H9 (cell line): ENCODE results near the gene C2CD2. TPM values are rescaled to one million over a fixed set of nuclear protein-coding genes. Genes with fewer than 3 reads are reported as not detected.

Source experiments
- DNase-seq: peaks from one replicate; pipeline ENCODE4 v3.0.0-alpha.2; 2017
- H2AFZ ChIP-seq: one replicate; pipeline ENCODE4 v1.6.1; 2013; ENCODE audit warnings: mild to moderate bottlenecking, low read length, control low read depth, moderate library complexity
- H2AK5ac ChIP-seq: 2 replicates; pipeline ENCODE4 v1.6.1; 2013; ENCODE audit warnings: low read length, control low read depth, mixed read lengths; ENCODE audit not compliant: insufficient read length
- H2BK120ac ChIP-seq: one replicate; pipeline ENCODE4 v1.6.1; 2013; ENCODE audit warnings: low read depth, mild to moderate bottlenecking, low read length, control low read depth, inconsistent platforms; ENCODE audit not compliant: poor library complexity, severe bottlenecking
- H2BK12ac ChIP-seq: 2 replicates; pipeline ENCODE4 v1.6.1; 2013; ENCODE audit warnings: low read length, control low read depth, mixed read lengths, low read depth; ENCODE audit not compliant: insufficient read length
- H2BK15ac ChIP-seq: 2 replicates; pipeline ENCODE4 v1.6.1; 2013; ENCODE audit warnings: low read depth, low read length, control low read depth
- H2BK20ac ChIP-seq: one replicate; pipeline ENCODE4 v1.6.1; 2013; ENCODE audit warnings: low read depth, mild to moderate bottlenecking, low read length, control low read depth, inconsistent platforms; ENCODE audit not compliant: poor library complexity, severe bottlenecking
- H2BK5ac ChIP-seq: 2 replicates; pipeline ENCODE4 v1.6.1; 2013; ENCODE audit warnings: low read length, control low read depth, mixed read lengths; ENCODE audit not compliant: insufficient read length
- H3K14ac ChIP-seq: 2 replicates; pipeline ENCODE4 v1.6.1; 2013; ENCODE audit warnings: low read length, control low read depth; ENCODE audit not compliant: insufficient read depth
- H3K18ac ChIP-seq: 2 replicates; pipeline ENCODE4 v1.6.1; 2013; ENCODE audit warnings: low read depth, mild to moderate bottlenecking, mixed read lengths, low read length, control low read depth; ENCODE audit not compliant: insufficient read length
- H3K23ac ChIP-seq: 2 replicates; pipeline ENCODE4 v1.6.1; 2013; ENCODE audit warnings: low read length, control low read depth, mixed read lengths, low read depth; ENCODE audit not compliant: insufficient read length
- H3K23me2 ChIP-seq: 2 replicates; pipeline ENCODE4 v1.6.1; 2013; ENCODE audit warnings: low read depth, mild to moderate bottlenecking, mixed read lengths, low read length, control low read depth; ENCODE audit not compliant: insufficient read length, poor library complexity, severe bottlenecking
- H3K27ac ChIP-seq: 2 replicates; pipeline ENCODE4 v1.5.1; 2013; ENCODE audit warnings: low read length, control low read depth, mixed read lengths, low read depth; ENCODE audit not compliant: insufficient read length
- H3K27me3 ChIP-seq: 2 replicates; pipeline ENCODE4 v1.6.1; 2013; ENCODE audit warnings: low read length, control low read depth, inconsistent platforms; ENCODE audit not compliant: insufficient read depth
- H3K4ac ChIP-seq: 2 replicates; pipeline ENCODE4 v1.6.1; 2013; ENCODE audit warnings: low read depth, mild to moderate bottlenecking, control low read depth, inconsistent platforms, low read length, moderate library complexity
- H3K4me1 ChIP-seq: 2 replicates; pipeline ENCODE4 v1.6.1; 2013; ENCODE audit warnings: low read length, control low read depth, inconsistent platforms; ENCODE audit not compliant: insufficient read depth
- H3K4me2 ChIP-seq: 2 replicates; pipeline ENCODE4 v1.6.1; 2013; ENCODE audit warnings: low read length, control low read depth, mixed read lengths; ENCODE audit not compliant: insufficient read length, insufficient read depth
- H3K56ac ChIP-seq: 2 replicates; pipeline ENCODE4 v1.6.1; 2013; ENCODE audit warnings: low read depth, mild to moderate bottlenecking, mixed read lengths, low read length, control low read depth; ENCODE audit not compliant: insufficient read length
- H3K79me1 ChIP-seq: 2 replicates; pipeline ENCODE4 v1.6.1; 2013; ENCODE audit warnings: low read depth, mild to moderate bottlenecking, moderate library complexity, low read length, control low read depth, inconsistent platforms; ENCODE audit not compliant: insufficient read depth, poor library complexity, severe bottlenecking
- H3K79me2 ChIP-seq: 2 replicates; pipeline ENCODE4 v1.6.1; 2013; ENCODE audit warnings: low read length, control low read depth, inconsistent platforms; ENCODE audit not compliant: insufficient read depth
- H3K9ac ChIP-seq: 2 replicates; pipeline ENCODE4 v1.6.1; 2013; ENCODE audit warnings: low read length, control low read depth, mixed read lengths; ENCODE audit not compliant: insufficient read length; ENCODE audit errors: extremely low read depth
- H3K9me3 ChIP-seq: one replicate; pipeline ENCODE4 v1.6.1; 2013; ENCODE audit warnings: low read depth, low read length, inconsistent platforms; ENCODE audit not compliant: control insufficient read depth
- H3T11ph ChIP-seq: one replicate; pipeline ENCODE4 v1.6.1; 2013; ENCODE audit warnings: mild to moderate bottlenecking, low read length, control low read depth, inconsistent platforms
- H4K20me1 ChIP-seq: one replicate; pipeline ENCODE4 v1.6.1; 2013; ENCODE audit not compliant: control insufficient read depth, insufficient read length, insufficient read depth
- H4K5ac ChIP-seq: 2 replicates; pipeline ENCODE4 v1.6.1; 2013; ENCODE audit warnings: low read depth, mild to moderate bottlenecking, mixed read lengths, low read length, control low read depth; ENCODE audit not compliant: insufficient read length
- H4K8ac ChIP-seq: replicated peaks from 2 replicates; pipeline ENCODE4 v1.6.1; 2013; ENCODE audit warnings: low read length, control low read depth, mixed read lengths, low read depth; ENCODE audit not compliant: insufficient read length
- H4K91ac ChIP-seq: 2 replicates; pipeline ENCODE4 v1.6.1; 2013; ENCODE audit warnings: low read depth, mild to moderate bottlenecking, moderate library complexity, mixed read lengths, low read length, control low read depth; ENCODE audit not compliant: insufficient read length
- H3K27ac Mint-ChIP-seq, 3 experiments: 2 replicates in 2 of 3; 3 replicates in 1 of 3; pipeline ENCODE4 v1.8.0; 2020 to 2021; ENCODE audit warnings: mixed read lengths in 3 of 3, mild to moderate bottlenecking in 1 of 3, moderate library complexity in 1 of 3
- H3K27me3 Mint-ChIP-seq: 2 replicates; pipeline ENCODE4 v1.8.0; 2021; ENCODE audit warnings: low read depth, mild to moderate bottlenecking, moderate library complexity, mixed read lengths
- H3K36me3 Mint-ChIP-seq, 3 experiments: 2 replicates in 2 of 3; 3 replicates in 1 of 3; pipeline ENCODE4 v1.8.0; 2020 to 2021; ENCODE audit warnings: low read depth in 3 of 3, mixed read lengths in 3 of 3; ENCODE audit not compliant: insufficient read depth in 1 of 3
- H3K4me1 Mint-ChIP-seq, 2 experiments: 2 replicates each; pipeline ENCODE4 v1.8.0; 2020; ENCODE audit warnings: mixed read lengths in 2 of 2
- H3K4me3 Mint-ChIP-seq, 2 experiments: 2 replicates in 1 of 2; 3 replicates in 1 of 2; pipeline ENCODE4 v1.8.0; 2020 to 2021; ENCODE audit warnings: mild to moderate bottlenecking in 2 of 2, mixed read lengths in 2 of 2, moderate library complexity in 1 of 2
- H3K9me3 Mint-ChIP-seq, 2 experiments: 2 replicates in 1 of 2; 3 replicates in 1 of 2; pipeline ENCODE4 v1.8.0; 2020; ENCODE audit warnings: mild to moderate bottlenecking in 2 of 2, mixed read lengths in 2 of 2, moderate library complexity in 1 of 2
- WGBS: extraction: QIAGEN DNeasy Blood & Tissue Kit; methylation state at CpG from one replicate; pipeline ENCODE4 v1.1.7; 2013; ENCODE audit warnings: missing lambda C conversion rate, low lambda C conversion rate, mixed read lengths; ENCODE audit not compliant: insufficient read length; ENCODE audit errors: extremely low coverage; 5-methylcytosine and 5-hydroxymethylcytosine counted together
- total RNA-seq: library from RNA; stranded (reverse); gene quantifications from 2 replicates; pipeline ENCODE4 v1.2.1, GENCODE V29; 2021
- TF ChIP-seq, protein P1 (sequence below): fragments of 200-600 bp; sonication (generic); conservative IDR thresholded peaks from 3 replicates; pipeline ENCODE4 v1.8.0; 2021; ENCODE audit warnings: antibody characterized with exemption, mild to moderate bottlenecking

C2CD2 gene
- total RNA-seq, 1 experiment from 2014 or later, result 14.6 TPM

DNA sequence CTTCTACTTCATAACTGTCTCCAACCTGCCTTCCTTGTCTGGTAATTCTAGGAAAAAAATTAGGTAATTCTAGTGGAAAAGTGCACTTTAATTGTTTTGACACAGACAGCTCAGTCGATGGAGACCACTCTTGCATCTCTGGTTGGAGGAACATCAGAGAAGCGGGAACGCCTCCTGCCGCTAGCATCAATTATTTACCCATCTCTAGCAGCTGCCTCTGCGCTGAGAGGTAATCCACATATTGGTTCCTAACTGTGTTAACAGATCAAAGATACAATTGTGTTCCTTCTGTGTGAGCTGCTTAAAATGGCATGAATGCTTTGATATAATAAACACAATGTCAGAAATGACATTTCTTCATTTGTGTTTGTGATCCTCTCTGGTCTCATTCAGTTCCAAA is 33.3 kb downstream of the C2CD2 start:
- H3T11ph ChIP-seq, result no peak overlapping the region
- H3K27ac ChIP-seq, result no peak overlapping the region
- no peaks in the 10 kb centered on the region for H3K23me2 ChIP-seq
- H3K4me1 ChIP-seq, result no peaks in the 10 kb centered on the region
- H3K27ac Mint-ChIP-seq, result no peak overlapping the region
- TF ChIP-seq, protein P1, sequence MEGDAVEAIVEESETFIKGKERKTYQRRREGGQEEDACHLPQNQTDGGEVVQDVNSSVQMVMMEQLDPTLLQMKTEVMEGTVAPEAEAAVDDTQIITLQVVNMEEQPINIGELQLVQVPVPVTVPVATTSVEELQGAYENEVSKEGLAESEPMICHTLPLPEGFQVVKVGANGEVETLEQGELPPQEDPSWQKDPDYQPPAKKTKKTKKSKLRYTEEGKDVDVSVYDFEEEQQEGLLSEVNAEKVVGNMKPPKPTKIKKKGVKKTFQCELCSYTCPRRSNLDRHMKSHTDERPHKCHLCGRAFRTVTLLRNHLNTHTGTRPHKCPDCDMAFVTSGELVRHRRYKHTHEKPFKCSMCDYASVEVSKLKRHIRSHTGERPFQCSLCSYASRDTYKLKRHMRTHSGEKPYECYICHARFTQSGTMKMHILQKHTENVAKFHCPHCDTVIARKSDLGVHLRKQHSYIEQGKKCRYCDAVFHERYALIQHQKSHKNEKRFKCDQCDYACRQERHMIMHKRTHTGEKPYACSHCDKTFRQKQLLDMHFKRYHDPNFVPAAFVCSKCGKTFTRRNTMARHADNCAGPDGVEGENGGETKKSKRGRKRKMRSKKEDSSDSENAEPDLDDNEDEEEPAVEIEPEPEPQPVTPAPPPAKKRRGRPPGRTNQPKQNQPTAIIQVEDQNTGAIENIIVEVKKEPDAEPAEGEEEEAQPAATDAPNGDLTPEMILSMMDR, result no peak
- no peak overlapping the region for H2BK12ac ChIP-seq
- no peak overlapping the region for H3K4ac ChIP-seq
- H3K9me3 ChIP-seq, result no peaks in the 10 kb centered on the region
- no peak overlapping the region for H2BK15ac ChIP-seq
- H3K4me2 ChIP-seq, result no peak overlapping the region
- no peak overlapping the region for H3K56ac ChIP-seq
- no peak overlapping the region for H3K23ac ChIP-seq
- H2AK5ac ChIP-seq, result no peak overlapping the region
- H3K18ac ChIP-seq, result no peak overlapping the region
- H3K9ac ChIP-seq, result no peak overlapping the region
- no peaks in the 10 kb centered on the region; a peak in 1 of 5 replicates for H3K9me3 Mint-ChIP-seq
- no peak overlapping the region for H2BK120ac ChIP-seq
- H3K36me3 Mint-ChIP-seq, result peaks cover 6 to 16% (median 15%) of the 10 kb centered on the region in 3 experiments; a peak in 5 of 7 replicates
- peaks cover under 1 to 13% of the 10 kb centered on the region in 2 experiments; a peak in 3 of 4 replicates for H3K4me1 Mint-ChIP-seq
- no peak overlapping the region for H2BK5ac ChIP-seq
- H2BK20ac ChIP-seq, result no peak overlapping the region
- no peak overlapping the region for H3K14ac ChIP-seq
- no peak for DNase-seq
- H3K4me3 Mint-ChIP-seq, result no peak overlapping the region
- WGBS, result no CpG with 5 or more reads among the region's 5 CpGs
- no peak overlapping the region for H4K5ac ChIP-seq
- H4K8ac ChIP-seq, result no peak overlapping the region
- H3K27me3 ChIP-seq, result no peaks in the 10 kb centered on the region
- H3K79me1 ChIP-seq, result no peaks in the 10 kb centered on the region
- no peak overlapping the region for H4K91ac ChIP-seq
- H2AFZ ChIP-seq, result no peak overlapping the region
- no peaks in the 10 kb centered on the region for H3K79me2 ChIP-seq
- no peaks in the 10 kb centered on the region for H3K27me3 Mint-ChIP-seq
- H4K20me1 ChIP-seq, result no peaks in the 10 kb centered on the region
